ENCODE data around the gene PNMA6E.

DNA sequence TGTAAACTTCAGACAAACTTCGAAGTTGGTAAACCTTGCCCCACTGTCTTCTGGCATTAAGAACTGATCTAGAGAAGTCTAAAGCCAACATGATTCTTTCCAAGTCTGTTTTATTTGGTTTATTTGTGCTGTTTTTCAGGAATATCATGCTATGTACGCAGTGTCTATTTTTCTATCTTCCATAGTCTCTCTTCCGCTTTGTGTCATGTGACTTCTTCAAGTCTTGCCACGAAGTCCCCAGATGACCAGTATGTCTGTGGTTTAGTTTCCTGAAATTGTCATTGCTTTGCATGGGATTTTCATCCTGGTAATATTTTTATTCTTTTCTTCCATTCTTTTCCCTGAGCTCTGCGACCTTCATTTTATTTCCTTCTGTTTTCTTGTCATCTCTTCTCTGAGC lies 15.1 kb downstream of the PNMA6E start:
- TF ChIP-seq, protein P1, sequence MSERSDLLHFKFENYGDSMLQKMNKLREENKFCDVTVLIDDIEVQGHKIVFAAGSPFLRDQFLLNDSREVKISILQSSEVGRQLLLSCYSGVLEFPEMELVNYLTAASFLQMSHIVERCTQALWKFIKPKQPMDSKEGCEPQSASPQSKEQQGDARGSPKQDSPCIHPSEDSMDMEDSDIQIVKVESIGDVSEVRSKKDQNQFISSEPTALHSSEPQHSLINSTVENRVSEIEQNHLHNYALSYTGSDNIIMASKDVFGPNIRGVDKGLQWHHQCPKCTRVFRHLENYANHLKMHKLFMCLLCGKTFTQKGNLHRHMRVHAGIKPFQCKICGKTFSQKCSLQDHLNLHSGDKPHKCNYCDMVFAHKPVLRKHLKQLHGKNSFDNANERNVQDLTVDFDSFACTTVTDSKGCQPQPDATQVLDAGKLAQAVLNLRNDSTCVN (tag by site-specific recombination; optimal IDR thresholded peaks at IDR 0.05) = no peak
- TF ChIP-seq, protein P2, sequence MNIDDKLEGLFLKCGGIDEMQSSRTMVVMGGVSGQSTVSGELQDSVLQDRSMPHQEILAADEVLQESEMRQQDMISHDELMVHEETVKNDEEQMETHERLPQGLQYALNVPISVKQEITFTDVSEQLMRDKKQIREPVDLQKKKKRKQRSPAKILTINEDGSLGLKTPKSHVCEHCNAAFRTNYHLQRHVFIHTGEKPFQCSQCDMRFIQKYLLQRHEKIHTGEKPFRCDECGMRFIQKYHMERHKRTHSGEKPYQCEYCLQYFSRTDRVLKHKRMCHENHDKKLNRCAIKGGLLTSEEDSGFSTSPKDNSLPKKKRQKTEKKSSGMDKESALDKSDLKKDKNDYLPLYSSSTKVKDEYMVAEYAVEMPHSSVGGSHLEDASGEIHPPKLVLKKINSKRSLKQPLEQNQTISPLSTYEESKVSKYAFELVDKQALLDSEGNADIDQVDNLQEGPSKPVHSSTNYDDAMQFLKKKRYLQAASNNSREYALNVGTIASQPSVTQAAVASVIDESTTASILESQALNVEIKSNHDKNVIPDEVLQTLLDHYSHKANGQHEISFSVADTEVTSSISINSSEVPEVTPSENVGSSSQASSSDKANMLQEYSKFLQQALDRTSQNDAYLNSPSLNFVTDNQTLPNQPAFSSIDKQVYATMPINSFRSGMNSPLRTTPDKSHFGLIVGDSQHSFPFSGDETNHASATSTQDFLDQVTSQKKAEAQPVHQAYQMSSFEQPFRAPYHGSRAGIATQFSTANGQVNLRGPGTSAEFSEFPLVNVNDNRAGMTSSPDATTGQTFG (tag by site-specific recombination; IDR thresholded peaks at IDR 0.05; ENCODE audit: borderline replicate concordance) = no peak
- no peak for TF ChIP-seq ZBTB8A (tag by site-specific recombination; IDR thresholded peaks at IDR 0.05)
- TF ChIP-seq, protein P3, sequence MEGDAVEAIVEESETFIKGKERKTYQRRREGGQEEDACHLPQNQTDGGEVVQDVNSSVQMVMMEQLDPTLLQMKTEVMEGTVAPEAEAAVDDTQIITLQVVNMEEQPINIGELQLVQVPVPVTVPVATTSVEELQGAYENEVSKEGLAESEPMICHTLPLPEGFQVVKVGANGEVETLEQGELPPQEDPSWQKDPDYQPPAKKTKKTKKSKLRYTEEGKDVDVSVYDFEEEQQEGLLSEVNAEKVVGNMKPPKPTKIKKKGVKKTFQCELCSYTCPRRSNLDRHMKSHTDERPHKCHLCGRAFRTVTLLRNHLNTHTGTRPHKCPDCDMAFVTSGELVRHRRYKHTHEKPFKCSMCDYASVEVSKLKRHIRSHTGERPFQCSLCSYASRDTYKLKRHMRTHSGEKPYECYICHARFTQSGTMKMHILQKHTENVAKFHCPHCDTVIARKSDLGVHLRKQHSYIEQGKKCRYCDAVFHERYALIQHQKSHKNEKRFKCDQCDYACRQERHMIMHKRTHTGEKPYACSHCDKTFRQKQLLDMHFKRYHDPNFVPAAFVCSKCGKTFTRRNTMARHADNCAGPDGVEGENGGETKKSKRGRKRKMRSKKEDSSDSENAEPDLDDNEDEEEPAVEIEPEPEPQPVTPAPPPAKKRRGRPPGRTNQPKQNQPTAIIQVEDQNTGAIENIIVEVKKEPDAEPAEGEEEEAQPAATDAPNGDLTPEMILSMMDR (tag by site-specific recombination; IDR thresholded peaks at IDR 0.05) = no peak
- TF ChIP-seq ZNF416 (tag by site-specific recombination; IDR thresholded peaks at IDR 0.05) = no peak
- no peak for TF ChIP-seq KLF16 (tag by site-specific recombination; IDR thresholded peaks at IDR 0.05)
- TF ChIP-seq ZNF785 (tag by site-specific recombination; IDR thresholded peaks at IDR 0.05) = no peak
- TF ChIP-seq HOXD13 (CRISPR knock-in tag; IDR thresholded peaks at IDR 0.05; ENCODE audit: borderline replicate concordance) = no peak
- TF ChIP-seq MEIS1 (CRISPR knock-in tag; IDR thresholded peaks at IDR 0.05; ENCODE audit: borderline replicate concordance) = no peak
- no peak for TF ChIP-seq REPIN1 (tag by site-specific recombination; IDR thresholded peaks at IDR 0.05; ENCODE audit: low read depth)
- TF ChIP-seq ZNF596 (tag by site-specific recombination; IDR thresholded peaks at IDR 0.05) = no peak
- no peak for TF ChIP-seq ZNF510 (tag by site-specific recombination; IDR thresholded peaks at IDR 0.05; ENCODE audit: insufficient replicate concordance)

Measured in HEK293 (cell line).